ENCODE measurements around the gene RPS2. TPM values are rescaled to one million over a fixed set of nuclear protein-coding genes. Genes with fewer than 3 reads are reported as not detected.

The RPS2 gene
- polyA plus RNA-seq, 1 of the 3 experiments (the other 2 are of a cell fraction), result 6,384 TPM

DNA sequence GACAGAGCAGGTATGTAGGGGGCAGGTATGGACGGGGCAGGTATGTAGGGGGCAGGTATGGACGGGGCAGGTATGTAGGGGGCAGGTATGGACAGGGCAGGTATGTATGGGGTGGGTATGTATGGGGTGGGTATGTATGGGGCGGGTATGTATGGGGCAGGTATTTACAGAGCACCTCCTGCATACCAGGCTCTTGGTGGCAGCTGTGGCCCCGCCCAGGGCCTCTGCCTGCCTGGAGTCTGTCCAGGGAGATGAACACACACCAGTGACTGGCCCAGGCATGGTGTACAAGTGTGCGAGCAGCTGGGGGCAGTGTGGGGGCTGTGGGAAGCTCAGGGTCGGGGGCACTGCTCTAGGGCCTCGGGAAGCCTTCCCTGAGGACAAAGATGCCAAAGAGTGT lies 14.6 kb downstream of the RPS2 start:
- H3K9me3 ChIP-seq, result no peaks in the 10 kb centered on the region
- no peak for DNase-seq
- H3K4me3 ChIP-seq (ENCODE audit: low read depth in 2 of 2, low read length in 1 of 2), result no peak overlapping the region
- H3K27ac ChIP-seq (ENCODE audit: low read depth in 2 of 2, low read length in 1 of 2), result no peak overlapping the region
- H4K20me1 ChIP-seq (ENCODE audit: insufficient read depth), result no peaks in the 10 kb centered on the region
- no peaks in the 10 kb centered on the region for H3K27me3 ChIP-seq (ENCODE audit: insufficient read depth)
- no peak overlapping the region for H3K4me2 ChIP-seq
- H3F3A ChIP-seq (replicated peaks; ENCODE audit: insufficient read depth), result no peaks in the 10 kb centered on the region
- 54% methylated on average over 7 of the region's 7 CpGs for WGBS (ENCODE audit: low lambda C conversion rate)
- no peak overlapping the region for H2AFZ ChIP-seq (ENCODE audit: low read depth)
- ChIA-PET POLR2A (no interaction called here), CTCF (interaction anchor here (1.1 to 2.1 kb wide), 3 partner anchors 9 to 21 kb away, joined by 3 to 13 read pairs (median 5); no protein-coding TSS in a partner anchor)
- TF ChIP-seq YY1 (IDR thresholded peaks at IDR 0.05; ENCODE audit: low read depth) (no peak), RCOR1 (IDR thresholded peaks at IDR 0.05; ENCODE audit: low read length) (no peak), MEF2A (IDR thresholded peaks at IDR 0.05; ENCODE audit: borderline replicate concordance, low read depth) (no peak), EZH2phosphoT487 (IDR thresholded peaks at IDR 0.05; ENCODE audit: borderline replicate concordance, low read depth) (no peak), ELF1 (IDR thresholded peaks at IDR 0.05) (no peak), CTCF (IDR thresholded peaks at IDR 0.05) (no peak), EP300 (IDR thresholded peaks at IDR 0.05; ENCODE audit: borderline replicate concordance in 1 of 2, low read depth in 1 of 2, low read length in 1 of 2) (no peak), MXI1 (IDR thresholded peaks at IDR 0.05; ENCODE audit: low read depth, low read length) (no peak), MAX (IDR thresholded peaks at IDR 0.05; ENCODE audit: low read depth) (no peak)
- TF ChIP-seq, protein P1, sequence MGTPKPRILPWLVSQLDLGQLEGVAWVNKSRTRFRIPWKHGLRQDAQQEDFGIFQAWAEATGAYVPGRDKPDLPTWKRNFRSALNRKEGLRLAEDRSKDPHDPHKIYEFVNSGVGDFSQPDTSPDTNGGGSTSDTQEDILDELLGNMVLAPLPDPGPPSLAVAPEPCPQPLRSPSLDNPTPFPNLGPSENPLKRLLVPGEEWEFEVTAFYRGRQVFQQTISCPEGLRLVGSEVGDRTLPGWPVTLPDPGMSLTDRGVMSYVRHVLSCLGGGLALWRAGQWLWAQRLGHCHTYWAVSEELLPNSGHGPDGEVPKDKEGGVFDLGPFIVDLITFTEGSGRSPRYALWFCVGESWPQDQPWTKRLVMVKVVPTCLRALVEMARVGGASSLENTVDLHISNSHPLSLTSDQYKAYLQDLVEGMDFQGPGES (IDR thresholded peaks at IDR 0.05; ENCODE audit: low read depth, low read length), result no peak
- TF ChIP-seq, protein P2, sequence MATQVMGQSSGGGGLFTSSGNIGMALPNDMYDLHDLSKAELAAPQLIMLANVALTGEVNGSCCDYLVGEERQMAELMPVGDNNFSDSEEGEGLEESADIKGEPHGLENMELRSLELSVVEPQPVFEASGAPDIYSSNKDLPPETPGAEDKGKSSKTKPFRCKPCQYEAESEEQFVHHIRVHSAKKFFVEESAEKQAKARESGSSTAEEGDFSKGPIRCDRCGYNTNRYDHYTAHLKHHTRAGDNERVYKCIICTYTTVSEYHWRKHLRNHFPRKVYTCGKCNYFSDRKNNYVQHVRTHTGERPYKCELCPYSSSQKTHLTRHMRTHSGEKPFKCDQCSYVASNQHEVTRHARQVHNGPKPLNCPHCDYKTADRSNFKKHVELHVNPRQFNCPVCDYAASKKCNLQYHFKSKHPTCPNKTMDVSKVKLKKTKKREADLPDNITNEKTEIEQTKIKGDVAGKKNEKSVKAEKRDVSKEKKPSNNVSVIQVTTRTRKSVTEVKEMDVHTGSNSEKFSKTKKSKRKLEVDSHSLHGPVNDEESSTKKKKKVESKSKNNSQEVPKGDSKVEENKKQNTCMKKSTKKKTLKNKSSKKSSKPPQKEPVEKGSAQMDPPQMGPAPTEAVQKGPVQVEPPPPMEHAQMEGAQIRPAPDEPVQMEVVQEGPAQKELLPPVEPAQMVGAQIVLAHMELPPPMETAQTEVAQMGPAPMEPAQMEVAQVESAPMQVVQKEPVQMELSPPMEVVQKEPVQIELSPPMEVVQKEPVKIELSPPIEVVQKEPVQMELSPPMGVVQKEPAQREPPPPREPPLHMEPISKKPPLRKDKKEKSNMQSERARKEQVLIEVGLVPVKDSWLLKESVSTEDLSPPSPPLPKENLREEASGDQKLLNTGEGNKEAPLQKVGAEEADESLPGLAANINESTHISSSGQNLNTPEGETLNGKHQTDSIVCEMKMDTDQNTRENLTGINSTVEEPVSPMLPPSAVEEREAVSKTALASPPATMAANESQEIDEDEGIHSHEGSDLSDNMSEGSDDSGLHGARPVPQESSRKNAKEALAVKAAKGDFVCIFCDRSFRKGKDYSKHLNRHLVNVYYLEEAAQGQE (IDR thresholded peaks at IDR 0.05; ENCODE audit: low read depth, low read length), result no peak
- H3K9me2 ChIP-seq, result no peaks in the 10 kb centered on the region
- H3K36me3 ChIP-seq (replicated peaks in 1 of 2; ENCODE audit: control insufficient read depth in 1 of 2, insufficient read depth in 2 of 2, low read length in 1 of 2), result no peaks in the 10 kb centered on the region
- H3K9ac ChIP-seq, result no peak overlapping the region
- no peaks in the 10 kb centered on the region for H3K79me2 ChIP-seq (ENCODE audit: insufficient read depth)
- H3K4me1 ChIP-seq (ENCODE audit: control insufficient read depth in 1 of 2, insufficient read depth in 2 of 2, low read depth in 1 of 2, low read length in 1 of 2), result peaks cover 0 to 9% of the 10 kb centered on the region in 2 experiments; a peak in 1 of 4 replicates
